Heart left ventricle (tissue), 16 donors: ENCODE results near the gene RNF207. TPM values are rescaled to one million over a fixed set of nuclear protein-coding genes. Genes with fewer than 3 reads are reported as not detected.

Experiments used
- ATAC-seq, 4 donors: fragments of 200-7000 bp; cut with Tn5 transposase; one replicate each; pipeline ENCODE4 v1.9.1; 2020 to 2022; ENCODE audit warnings: moderate library complexity in 4 of 4, mild to moderate bottlenecking in 3 of 4, moderate number of reproducible peaks in 1 of 4
- DNase-seq, 5 donors: peaks; one replicate each; pipeline ENCODE4 v3.0.0-alpha.2; 2020
- H3K27ac ChIP-seq, 12 donors: fragments of 200-600 bp; sonication (generic) in 4 of 12; one replicate each; pipeline versions ENCODE4 v1.5.0 to v1.8.0; 2016 to 2022; ENCODE audit warnings: mild to moderate bottlenecking in 2 of 12
- H3K27me3 ChIP-seq, 9 donors: fragments of 200-600 bp; sonication (generic) in 2 of 9; one replicate each; pipeline versions ENCODE4 v1.5.1 to v1.8.0; 2016 to 2022; ENCODE audit warnings: mild to moderate bottlenecking in 3 of 9
- H3K36me3 ChIP-seq, 9 donors: fragments of 200-600 bp; sonication (generic) in 2 of 9; one replicate each; pipeline versions ENCODE4 v1.5.0 to v1.8.0; 2018 to 2022; ENCODE audit warnings: mild to moderate bottlenecking in 2 of 9
- H3K4me1 ChIP-seq, 12 donors: fragments of 200-600 bp; sonication (generic) in 4 of 12; one replicate each; pipeline versions ENCODE4 v1.5.0 to v1.8.0; 2016 to 2022; ENCODE audit warnings: mild to moderate bottlenecking in 3 of 12
- H3K4me3 ChIP-seq, 12 donors: fragments of 200-600 bp; sonication (generic) in 4 of 12; one replicate each; pipeline versions ENCODE4 v1.5.0 to v1.8.0; 2017 to 2022; ENCODE audit warnings: mild to moderate bottlenecking in 9 of 12, moderate library complexity in 4 of 12
- H3K9me3 ChIP-seq, 12 donors: fragments of 200-600 bp; sonication (generic) in 4 of 12; one replicate each; pipeline versions ENCODE4 v1.5.0 to v1.8.0; 2016 to 2022; ENCODE audit warnings: mild to moderate bottlenecking in 1 of 12
- CTCF ChIP-seq, 12 donors: fragments of 200-600 bp; sonication (generic) in 4 of 12; IDR thresholded peaks; one replicate each; pipeline versions ENCODE4 v1.5.0 to v1.8.0; 2018 to 2022; ENCODE audit warnings: antibody characterized with exemption in 12 of 12, mild to moderate bottlenecking in 5 of 12
- POLR2A ChIP-seq, 2 donors: fragments of 450-650 bp; IDR thresholded peaks; one replicate each; pipeline ENCODE4 v1.6.1; 2017; ENCODE audit warnings: antibody characterized with exemption in 2 of 2, mild to moderate bottlenecking in 2 of 2, moderate library complexity in 2 of 2
- WGBS, 4 donors: extraction: QIAGEN DNeasy Blood & Tissue Kit in 2 of 4; methylation state at CpG; one replicate each; pipeline versions ENCODE4 v1.1.5 to v1.1.7; 2013 to 2018; 5-methylcytosine and 5-hydroxymethylcytosine counted together
- intact Hi-C, 10 donors: fragments of 100-400 bp; cut with DNase I; formaldehyde crosslinking; loops; one replicate each; pipeline versions ENCODE4 v1.11.1 to v1.14.2; 2022
- polyA plus RNA-seq, 2 donors: library from polyadenylated mRNA; stranded (reverse); fragments of 200-250 nt; gene quantifications; one replicate each; pipeline ENCODE4 v1.2.3, GENCODE V29; 2013
- total RNA-seq, 9 donors: library from RNA; depleted of rRNA in 2 of 9; stranded (reverse); fragments of >200 nt in 2 of 9; fragmentation: NEBNext Ultra II Directional in 3 of 9; extraction: Animal tissue kit (Norgen Biotek cat#: 25700) in 3 of 9; gene quantifications; one replicate each; pipeline versions ENCODE4 v1.1.0 to v1.2.4, GENCODE V29; 2016 to 2023
- donor health status: ischemic (EF 13 %, LVEDD 7.1; RV severe dilation, severe dysfunction).
- donor health status: healthy with polysubstance abuse.
- donor health status: DM: no; HTN: yes; CAD: no.
- donor health status: DM: no; HTN: no; CAD: no.
- donor health status: ischemic (EF 25% LVEDD 6.9; RV normal size, moderate dysfunction).
- donor health status: ischemic (EF 25% LVEDD 5.7; RV mildly dilated, moderate dysfunction).
- donor health status: healthy.
- donor health status: DM: yes; HTN: yes; CAD: no.
- donor health status: ischemic (EF 35%, LVEDD 5.7; RV mildly dilated, moderate dysfunction).
- donor health status: nonischemic (EF 11% LVEDD 7.7; RV severe dilation, severe dysfunction).
- donor health status: DM: yes; HTN: yes; CAD: no.
- donor health status: PGD.
- donor health status: ischemic (EF 29% LVEDD 5.4; RV normal size, mild dysfunction).
- donor health status: nonischemic (EF 23%, LVEDD 6.1; RV moderate dilation, normal function).

The RNF207 gene
- total and polyA plus RNA-seq, 11 donors = 10.6 to 126 (median 58.2) TPM

GRCh38 chr1:6224718-6225117 is 18.8 kb downstream of the RNF207 start:
- Histone ChIP-seq H3K27me3 (no peaks in the 10 kb centered on the region), H3K27ac (peak overlapping the region in 9 of 12 donors; percentile 17 to 78 (median 37)), H3K4me1 (peaks cover 0 to 49% (median 33%) of the 10 kb centered on the region in 12 donors), H3K9me3 (no peaks in the 10 kb centered on the region), H3K36me3 (peaks cover 0 to 87% (median 77%) of the 10 kb centered on the region in 9 donors), H3K4me3 (no peak overlapping the region)
- TF ChIP-seq CTCF (IDR thresholded peaks at IDR 0.05) (no peak), POLR2A (IDR thresholded peaks at IDR 0.05) (no peak)
- ATAC-seq (peak in 2 of 4 donors; percentile 1 to 7), DNase-seq (no peak)
- WGBS, 4 donors = 61 to 73% (median 68%) methylated on average over 15 of the region's 15 CpGs
- intact Hi-C loops = no loop called here

DNA sequence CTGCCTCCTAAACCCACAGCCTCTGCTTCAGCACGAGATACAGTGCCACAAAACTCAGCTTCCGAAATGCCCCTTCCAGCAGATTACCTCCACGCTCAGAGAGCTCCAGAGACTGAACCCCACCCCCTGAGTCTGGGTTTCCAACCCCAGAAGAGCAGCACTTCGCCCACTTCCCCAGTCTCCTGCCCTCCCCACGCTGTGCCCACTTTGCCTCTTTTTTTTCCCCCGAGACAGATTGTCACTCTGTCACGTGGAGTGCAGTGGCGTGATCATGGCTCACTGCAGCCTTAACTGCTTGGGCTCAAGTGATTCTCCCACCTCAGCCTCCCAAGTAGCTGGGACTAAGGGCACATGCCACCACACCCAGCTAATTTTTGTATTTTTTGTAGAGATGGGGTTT is 19.7 kb downstream of the RNF207 start:
- Histone ChIP-seq H3K4me1 (peaks cover 0 to 49% (median 33%) of the 10 kb centered on the region in 12 donors), H3K9me3 (no peaks in the 10 kb centered on the region), H3K4me3 (no peak overlapping the region), H3K27me3 (no peaks in the 10 kb centered on the region), H3K36me3 (peaks cover 0 to 88% (median 77%) of the 10 kb centered on the region in 9 donors), H3K27ac (peak overlapping the region in 3 of 12 donors; percentile 25 to 58 (median 37))
- WGBS, 4 donors = 70 to 79% (median 76%) methylated on average over 8 of the region's 8 CpGs
- DNase-seq (no peak), ATAC-seq (no peak)
- intact Hi-C loops = no loop called here
- TF ChIP-seq CTCF (IDR thresholded peaks at IDR 0.05) = no peak
- no peak for TF ChIP-seq POLR2A (IDR thresholded peaks at IDR 0.05)

GRCh38 chr1:6233376-6233775 is 27.5 kb downstream of the RNF207 start:
- Histone ChIP-seq H3K9me3 (no peaks in the 10 kb centered on the region), H3K27me3 (no peaks in the 10 kb centered on the region), H3K4me1 (peaks cover 0 to 38% (median 21%) of the 10 kb centered on the region in 12 donors), H3K36me3 (peaks cover 0 to 60% (median 52%) of the 10 kb centered on the region in 9 donors), H3K27ac (peak overlapping the region in 9 of 12 donors; percentile 9 to 69 (median 44)), H3K4me3 (no peak overlapping the region)
- ATAC-seq (no peak), DNase-seq (no peak)
- TF ChIP-seq POLR2A (IDR thresholded peaks at IDR 0.05) = no peak
- no peak for TF ChIP-seq CTCF (IDR thresholded peaks at IDR 0.05)
- 27 to 46% (median 40%) methylated on average over 1 of the region's 1 CpG for WGBS, 4 donors
- intact Hi-C loops = no loop called here

DNA sequence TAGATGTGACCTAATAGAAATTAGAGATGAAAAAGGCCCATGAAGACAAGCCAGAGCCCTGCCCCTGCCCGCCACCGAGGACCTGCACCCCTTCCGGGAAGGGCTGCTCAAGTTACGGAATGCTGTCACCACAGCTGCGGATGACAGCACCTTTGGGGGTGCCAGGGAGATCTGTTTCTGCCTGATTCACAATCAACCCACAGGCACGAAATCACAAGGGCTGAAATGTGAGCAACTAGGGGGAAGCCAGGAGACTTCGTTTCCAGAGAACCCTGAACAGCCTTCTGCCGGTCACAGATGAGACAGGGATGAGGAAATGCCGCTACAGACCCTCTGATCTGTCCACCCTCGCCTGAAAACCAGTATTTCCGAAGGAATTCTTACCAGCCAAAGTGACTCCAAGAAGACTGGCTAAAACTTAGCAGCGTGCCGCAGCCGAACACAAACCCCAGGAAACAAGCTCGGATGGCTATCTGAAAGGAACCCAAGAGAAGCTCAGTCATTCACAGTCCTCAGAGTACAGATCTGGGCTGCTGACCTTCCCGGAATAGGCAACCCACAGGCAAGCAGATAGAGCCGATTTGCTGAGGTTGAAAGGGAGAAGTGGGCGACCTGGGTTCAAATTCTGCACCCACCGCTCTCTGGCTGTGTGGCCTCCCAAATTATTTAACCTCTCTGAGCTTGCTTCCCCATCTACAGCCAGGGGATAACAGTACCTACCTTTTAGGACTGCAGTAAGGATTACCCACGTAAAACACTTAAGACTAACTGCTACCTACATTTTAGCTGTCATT is 28.8 kb downstream of the RNF207 start:
- ATAC-seq (no peak), DNase-seq (no peak)
- Histone ChIP-seq H3K27ac (peak overlapping the region in 9 of 12 donors; percentile 53 to 85 (median 75)), H3K9me3 (no peaks in the 10 kb centered on the region), H3K4me3 (peak overlapping the region; percentile 51 to 95 (median 77)), H3K27me3 (peaks cover 0 to 7% (median 0%) of the 10 kb centered on the region in 9 donors), H3K4me1 (peaks cover 0 to 38% (median 21%) of the 10 kb centered on the region in 12 donors), H3K36me3 (peaks cover 0 to 47% (median 39%) of the 10 kb centered on the region in 9 donors)
- WGBS, 4 donors = 35 to 40% (median 37%) methylated on average over 19 to 20 of the region's 20 CpGs
- TF ChIP-seq CTCF (IDR thresholded peaks at IDR 0.05) = no peak
- no peak for TF ChIP-seq POLR2A (IDR thresholded peaks at IDR 0.05)
- intact Hi-C loops = loop anchor here in 4 of 10 donors (1.0 to 5.0 kb wide), 3 partner anchors 29 to 37 kb away; partner anchors contain the start of gene RPL22 (in 2 of the 4)
